Neural cell (in vitro differentiated cells): ENCODE measurements around the gene ATG2B. TPM values are rescaled to one million over a fixed set of nuclear protein-coding genes. Genes with fewer than 3 reads are reported as not detected.

ENCODE experiments used
- H2AFZ ChIP-seq: fragments of 200-600, 300-800 bp; sonication (generic), shearing (Covaris generic); 2 replicates; pipeline ENCODE4 v1.6.0; 2014; ENCODE audit warnings: low read depth, mild to moderate bottlenecking, antibody characterized with exemption, low read length, moderate library complexity
- H3F3A ChIP-seq: fragments of 200-600 bp; shearing (Covaris generic); 2 replicates; pipeline ENCODE4 v1.6.1; 2016; ENCODE audit warnings: mild to moderate bottlenecking, moderate library complexity, mixed read lengths, antibody characterized with exemption, low read length; ENCODE audit not compliant: insufficient read depth, poor library complexity, severe bottlenecking
- H3K27ac ChIP-seq: fragments of 200-600, 300-800 bp; sonication (generic), shearing (Covaris generic); 2 replicates; pipeline ENCODE4 v1.5.1; 2014; ENCODE audit warnings: mild to moderate bottlenecking, low read length, moderate library complexity
- H3K27me3 ChIP-seq: fragments of 300-800, 200-600 bp; sonication (generic), shearing (Covaris generic); 2 replicates; pipeline ENCODE4 v1.6.0; 2014; ENCODE audit warnings: mild to moderate bottlenecking, low read depth, low read length, moderate library complexity; ENCODE audit not compliant: insufficient read depth
- H3K36me3 ChIP-seq: fragments of 300-800, 200-600 bp; sonication (generic), shearing (Covaris generic); 2 replicates; pipeline ENCODE4 v1.5.1; 2014; ENCODE audit warnings: mild to moderate bottlenecking, antibody characterized with exemption, low read length, moderate library complexity; ENCODE audit not compliant: insufficient read depth
- H3K4me2 ChIP-seq: fragments of 300-800, 200-600 bp; sonication (generic), shearing (Covaris generic); 2 replicates; pipeline ENCODE4 v1.6.0; 2014; ENCODE audit warnings: mild to moderate bottlenecking, low read length
- H3K4me3 ChIP-seq: fragments of 300-800, 200-600 bp; sonication (generic), shearing (Covaris generic); 2 replicates; pipeline ENCODE4 v1.5.1; 2014; ENCODE audit warnings: mild to moderate bottlenecking, low read length, moderate library complexity
- H3K79me2 ChIP-seq: fragments of 200-600 bp; shearing (Covaris generic); replicated peaks from 2 replicates; pipeline ENCODE4 v1.6.0; 2014; ENCODE audit warnings: mild to moderate bottlenecking, low read length, moderate library complexity; ENCODE audit not compliant: insufficient read depth
- H3K9ac ChIP-seq: fragments of 300-800, 200-600 bp; sonication (generic), shearing (Covaris generic); 2 replicates; pipeline ENCODE4 v1.6.1; 2016; ENCODE audit warnings: mild to moderate bottlenecking, low read length, mixed read lengths
- H3K9me2 ChIP-seq: fragments of 200-600 bp; shearing (Covaris generic); 2 replicates; pipeline ENCODE4 v1.6.1; 2016; ENCODE audit warnings: mild to moderate bottlenecking, low read length, mixed read lengths; ENCODE audit not compliant: insufficient read depth
- H3K9me3 ChIP-seq: fragments of 200-600, 300-800 bp; sonication (generic), shearing (Covaris generic); 2 replicates; pipeline ENCODE4 v1.6.1; 2016; ENCODE audit warnings: mild to moderate bottlenecking, mixed run types, low read length, moderate library complexity, mixed read lengths
- H4K20me1 ChIP-seq: fragments of 200-600 bp; shearing (Covaris generic); 2 replicates; pipeline ENCODE4 v1.6.1; 2016; ENCODE audit warnings: mild to moderate bottlenecking, mixed run types; ENCODE audit not compliant: insufficient read depth
- EP300 ChIP-seq: fragments of 450-650 bp; conservative IDR thresholded peaks from 2 replicates; pipeline ENCODE4 v1.6.1; 2014; ENCODE audit warnings: antibody characterized with exemption, mild to moderate bottlenecking, moderate library complexity; ENCODE audit not compliant: poor library complexity, severe bottlenecking
- EZH2 ChIP-seq: fragments of 200-600, 300-800 bp; shearing (Covaris generic), sonication (generic); IDR thresholded peaks from 2 replicates; pipeline ENCODE4 v1.6.1; 2014; ENCODE audit warnings: antibody characterized with exemption, low read length, borderline replicate concordance, mild to moderate bottlenecking; ENCODE audit not compliant: insufficient read depth, poor library complexity, severe bottlenecking
- MXI1 ChIP-seq: fragments of 450-650 bp; conservative IDR thresholded peaks from 2 replicates; pipeline ENCODE4 v1.6.1; 2014; ENCODE audit warnings: antibody characterized with exemption, mild to moderate bottlenecking; ENCODE audit not compliant: poor library complexity, severe bottlenecking
- POLR2AphosphoS5 ChIP-seq: IDR thresholded peaks from 2 replicates; pipeline ENCODE4 v1.6.1; 2012
- RAD21 ChIP-seq: fragments of 450-650 bp; conservative IDR thresholded peaks from 2 replicates; pipeline ENCODE4 v1.6.1; 2014; ENCODE audit warnings: antibody characterized with exemption, mild to moderate bottlenecking, moderate library complexity
- SMC3 ChIP-seq: fragments of 450-650 bp; conservative IDR thresholded peaks from 2 replicates; pipeline ENCODE4 v1.6.1; 2014; ENCODE audit warnings: antibody characterized with exemption, mild to moderate bottlenecking, moderate library complexity; ENCODE audit not compliant: poor library complexity
- TAF1 ChIP-seq: IDR thresholded peaks from 2 replicates; pipeline ENCODE4 v1.6.1; 2012; ENCODE audit warnings: low read depth
- polyA plus RNA-seq: library from polyadenylated mRNA; depleted of rRNA; stranded (reverse); fragments of >200 nt; gene quantifications from 2 replicates; pipeline ENCODE4 v1.2.3, GENCODE V29; 2014
- TF ChIP-seq, protein P1 (sequence below): fragments of 450-650 bp; IDR thresholded peaks from 2 replicates; pipeline ENCODE4 v1.5.1; 2014; ENCODE audit warnings: antibody characterized with exemption, mild to moderate bottlenecking, moderate library complexity; ENCODE audit not compliant: poor library complexity, severe bottlenecking
- TF ChIP-seq, protein P2 (sequence below): IDR thresholded peaks from 2 replicates; pipeline ENCODE4 v1.6.1; 2012; ENCODE audit warnings: borderline replicate concordance

Gene ATG2B
- polyA plus RNA-seq, 1 donor from 2014 or later = 16.2 TPM

DNA sequence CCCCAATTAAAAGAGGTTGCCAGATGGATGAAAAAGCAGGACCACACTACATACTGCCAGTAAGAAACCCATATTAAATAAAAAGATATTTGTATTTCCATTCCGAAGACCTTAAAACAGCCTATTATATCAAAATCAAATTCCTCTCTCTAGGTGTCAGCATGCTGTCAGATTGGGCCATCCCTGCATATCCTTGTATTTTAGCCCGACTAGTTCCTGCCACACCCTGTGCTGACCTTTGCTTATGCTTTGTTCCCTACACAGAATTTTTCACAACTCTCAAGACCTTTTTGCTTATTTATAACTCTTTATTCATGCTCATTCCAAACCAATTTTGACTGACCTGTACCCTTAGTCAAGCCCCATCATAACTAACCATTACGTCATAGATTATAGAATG, 13.0 kb upstream of the ATG2B start:
- Histone ChIP-seq H3K27me3 (no peaks in the 10 kb centered on the region), H3K9me3 (no peaks in the 10 kb centered on the region), H3K79me2 (peaks cover 31% of the 10 kb centered on the region), H4K20me1 (no peaks in the 10 kb centered on the region), H3K9me2 (no peaks in the 10 kb centered on the region), H3K36me3 (no peaks in the 10 kb centered on the region), H3K4me3 (no peak overlapping the region), H3K9ac (no peak overlapping the region), H2AFZ (no peak overlapping the region), H3K27ac (no peak overlapping the region), H3F3A (no peaks in the 10 kb centered on the region), H3K4me2 (no peak overlapping the region)
- TF ChIP-seq, protein P1, sequence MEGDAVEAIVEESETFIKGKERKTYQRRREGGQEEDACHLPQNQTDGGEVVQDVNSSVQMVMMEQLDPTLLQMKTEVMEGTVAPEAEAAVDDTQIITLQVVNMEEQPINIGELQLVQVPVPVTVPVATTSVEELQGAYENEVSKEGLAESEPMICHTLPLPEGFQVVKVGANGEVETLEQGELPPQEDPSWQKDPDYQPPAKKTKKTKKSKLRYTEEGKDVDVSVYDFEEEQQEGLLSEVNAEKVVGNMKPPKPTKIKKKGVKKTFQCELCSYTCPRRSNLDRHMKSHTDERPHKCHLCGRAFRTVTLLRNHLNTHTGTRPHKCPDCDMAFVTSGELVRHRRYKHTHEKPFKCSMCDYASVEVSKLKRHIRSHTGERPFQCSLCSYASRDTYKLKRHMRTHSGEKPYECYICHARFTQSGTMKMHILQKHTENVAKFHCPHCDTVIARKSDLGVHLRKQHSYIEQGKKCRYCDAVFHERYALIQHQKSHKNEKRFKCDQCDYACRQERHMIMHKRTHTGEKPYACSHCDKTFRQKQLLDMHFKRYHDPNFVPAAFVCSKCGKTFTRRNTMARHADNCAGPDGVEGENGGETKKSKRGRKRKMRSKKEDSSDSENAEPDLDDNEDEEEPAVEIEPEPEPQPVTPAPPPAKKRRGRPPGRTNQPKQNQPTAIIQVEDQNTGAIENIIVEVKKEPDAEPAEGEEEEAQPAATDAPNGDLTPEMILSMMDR = no peak
- TF ChIP-seq EZH2 (no peak), TAF1 (no peak), RAD21 (no peak), POLR2AphosphoS5 (no peak), SMC3 (no peak), MXI1 (no peak), EP300 (no peak)
- TF ChIP-seq, protein P2, sequence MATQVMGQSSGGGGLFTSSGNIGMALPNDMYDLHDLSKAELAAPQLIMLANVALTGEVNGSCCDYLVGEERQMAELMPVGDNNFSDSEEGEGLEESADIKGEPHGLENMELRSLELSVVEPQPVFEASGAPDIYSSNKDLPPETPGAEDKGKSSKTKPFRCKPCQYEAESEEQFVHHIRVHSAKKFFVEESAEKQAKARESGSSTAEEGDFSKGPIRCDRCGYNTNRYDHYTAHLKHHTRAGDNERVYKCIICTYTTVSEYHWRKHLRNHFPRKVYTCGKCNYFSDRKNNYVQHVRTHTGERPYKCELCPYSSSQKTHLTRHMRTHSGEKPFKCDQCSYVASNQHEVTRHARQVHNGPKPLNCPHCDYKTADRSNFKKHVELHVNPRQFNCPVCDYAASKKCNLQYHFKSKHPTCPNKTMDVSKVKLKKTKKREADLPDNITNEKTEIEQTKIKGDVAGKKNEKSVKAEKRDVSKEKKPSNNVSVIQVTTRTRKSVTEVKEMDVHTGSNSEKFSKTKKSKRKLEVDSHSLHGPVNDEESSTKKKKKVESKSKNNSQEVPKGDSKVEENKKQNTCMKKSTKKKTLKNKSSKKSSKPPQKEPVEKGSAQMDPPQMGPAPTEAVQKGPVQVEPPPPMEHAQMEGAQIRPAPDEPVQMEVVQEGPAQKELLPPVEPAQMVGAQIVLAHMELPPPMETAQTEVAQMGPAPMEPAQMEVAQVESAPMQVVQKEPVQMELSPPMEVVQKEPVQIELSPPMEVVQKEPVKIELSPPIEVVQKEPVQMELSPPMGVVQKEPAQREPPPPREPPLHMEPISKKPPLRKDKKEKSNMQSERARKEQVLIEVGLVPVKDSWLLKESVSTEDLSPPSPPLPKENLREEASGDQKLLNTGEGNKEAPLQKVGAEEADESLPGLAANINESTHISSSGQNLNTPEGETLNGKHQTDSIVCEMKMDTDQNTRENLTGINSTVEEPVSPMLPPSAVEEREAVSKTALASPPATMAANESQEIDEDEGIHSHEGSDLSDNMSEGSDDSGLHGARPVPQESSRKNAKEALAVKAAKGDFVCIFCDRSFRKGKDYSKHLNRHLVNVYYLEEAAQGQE = no peak

DNA sequence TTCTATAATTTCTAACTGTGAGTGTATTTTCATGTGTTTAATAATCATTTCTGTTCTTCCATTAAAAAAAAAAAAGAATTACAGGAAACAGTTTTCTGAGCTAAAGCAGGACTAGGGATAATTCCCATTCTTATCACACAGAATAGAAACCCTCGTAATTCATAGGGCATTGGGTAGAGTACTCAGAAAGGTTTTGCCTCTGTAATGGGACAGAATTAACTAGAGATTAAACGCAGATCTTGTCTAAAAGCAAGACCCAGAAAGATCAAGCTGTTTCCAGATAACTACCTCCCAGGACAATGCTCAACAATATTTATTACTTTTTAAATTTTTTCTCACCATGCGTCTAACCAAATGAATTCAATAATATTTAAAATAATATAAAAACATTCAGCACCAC, 10.4 kb upstream of the ATG2B start:
- Histone ChIP-seq H3K27me3 (no peaks in the 10 kb centered on the region), H4K20me1 (no peaks in the 10 kb centered on the region), H3K79me2 (peaks cover 56% of the 10 kb centered on the region), H3K27ac (no peak overlapping the region), H3K9ac (no peak overlapping the region), H3K4me2 (no peak overlapping the region), H3F3A (no peaks in the 10 kb centered on the region), H3K36me3 (no peaks in the 10 kb centered on the region), H2AFZ (no peak overlapping the region), H3K4me3 (no peak overlapping the region), H3K9me3 (no peaks in the 10 kb centered on the region), H3K9me2 (no peaks in the 10 kb centered on the region)
- TF ChIP-seq RAD21 (no peak), MXI1 (no peak), EP300 (no peak), SMC3 (no peak), POLR2AphosphoS5 (no peak), TAF1 (no peak), EZH2 (no peak)
- TF ChIP-seq, protein P1 = no peak
- TF ChIP-seq, protein P2 = no peak
